Right lobe of liver (tissue), 6 donors: ENCODE data around the gene TBX21. TPM values are rescaled to one million over a fixed set of nuclear protein-coding genes. Genes with fewer than 3 reads are reported as not detected.

Source experiments
- ATAC-seq, 4 donors: fragments of 200-7000 bp; cut with Tn5 transposase; one replicate each; pipeline ENCODE4 v1.9.1; 2020; ENCODE audit warnings: mild to moderate bottlenecking in 4 of 4, moderate library complexity in 4 of 4
- DNase-seq, 3 donors: peaks; one replicate each; pipeline ENCODE4 v3.0.0-alpha.2; 2020
- H3K27ac ChIP-seq, 3 donors: fragments of 200-600 bp; one replicate each; pipeline ENCODE4 v1.8.0; 2022
- H3K27me3 ChIP-seq, 2 donors: fragments of 200-600 bp; one replicate each; pipeline ENCODE4 v1.8.0; 2022
- H3K36me3 ChIP-seq, 4 donors: fragments of 200-600 bp; sonication (generic) in 1 of 4; one replicate each; pipeline versions ENCODE4 v1.5.1 to v1.8.0; 2017 to 2022; ENCODE audit warnings: control low read depth in 1 of 4
- H3K4me1 ChIP-seq, 4 donors: fragments of 200-600 bp; sonication (generic) in 1 of 4; one replicate each; pipeline versions ENCODE4 v1.5.1 to v1.8.0; 2017 to 2022; ENCODE audit warnings: control low read depth in 1 of 4
- H3K4me3 ChIP-seq, 3 donors: fragments of 200-600 bp; one replicate each; pipeline ENCODE4 v1.8.0; 2022
- H3K9me3 ChIP-seq, 4 donors: fragments of 200-600 bp; sonication (generic) in 1 of 4; one replicate each; pipeline versions ENCODE4 v1.5.1 to v1.8.0; 2017 to 2022; ENCODE audit warnings: control low read depth in 1 of 4
- CTCF ChIP-seq, 4 donors: fragments of 200-600 bp in 3 of 4; fragments of 450-650 bp in 1 of 4; IDR thresholded peaks; one replicate each; pipeline versions ENCODE4 v1.5.1 to v1.8.0; 2016 to 2022; ENCODE audit warnings: antibody characterized with exemption in 4 of 4, mild to moderate bottlenecking in 2 of 4
- POLR2A ChIP-seq: fragments of 450-650 bp; IDR thresholded peaks from one replicate; pipeline ENCODE4 v1.6.1; 2017; ENCODE audit warnings: antibody characterized with exemption, mild to moderate bottlenecking
- WGBS: methylation state at CpG from one replicate; pipeline ENCODE4 v1.1.6; 2018; ENCODE audit warnings: low coverage, low lambda C conversion rate; ENCODE audit not compliant: insufficient coverage; ENCODE audit errors: missing lambda C conversion rate; 5-methylcytosine and 5-hydroxymethylcytosine counted together
- intact Hi-C, 2 donors: fragments of 100-400 bp; cut with DNase I; formaldehyde crosslinking; loops; one replicate each; pipeline versions ENCODE4 v1.11.2 to v1.14.1; 2022
- total RNA-seq, 6 experiments: library from RNA; depleted of rRNA in 2 of 6; stranded (reverse); fragments of >200 nt in 2 of 6; fragmentation: NEBNext Ultra II Directional in 3 of 6; extraction: Animal tissue kit (Norgen Biotek cat#: 25700) in 3 of 6; gene quantifications; one replicate each; pipeline versions ENCODE4 v1.1.0 to v1.2.4, GENCODE V29; 2016 to 2023
- donor health status: DM: no; HTN: yes; CAD: no.
- donor health status: DM: no; HTN: no; CAD: no.
- donor health status: DM: no; HTN: no; CAD: no.
- donor health status: DM: no; HTN: yes; CAD: no.
- donor health status: DM: no; HTN: yes; CAD: no.

TBX21 gene
- total RNA-seq, 6 experiments from 2014 or later, result 0.19 to 0.56 (median 0.24) TPM; not detected in 1

GRCh38 chr17:47715669-47716325 is 17.2 kb upstream of the TBX21 start:
- ATAC-seq (no peak), DNase-seq (no peak)
- H3K4me3 ChIP-seq, result no peak overlapping the region
- WGBS, result 38% methylated on average over 5 of the region's 10 CpGs
- intact Hi-C loops, result no loop called here
- TF ChIP-seq POLR2A (no peak), CTCF (IDR thresholded peaks at IDR 0.05) (no peak)
- H3K27me3 ChIP-seq, result peaks cover 0 to 6% of the 10 kb centered on the region in 2 donors
- no peaks in the 10 kb centered on the region for H3K36me3 ChIP-seq
- H3K9me3 ChIP-seq, result no peaks in the 10 kb centered on the region
- H3K27ac ChIP-seq, result no peak overlapping the region
- H3K4me1 ChIP-seq, result peaks cover 0 to 6% (median 0%) of the 10 kb centered on the region in 4 donors

- Histone ChIP-seq H3K36me3 (no peaks in the 10 kb centered on the region), H3K27me3 (peaks cover 0 to 8% of the 10 kb centered on the region in 2 donors), H3K4me1 (peaks cover 0 to 6% (median 0%) of the 10 kb centered on the region in 4 donors), H3K9me3 (no peaks in the 10 kb centered on the region), H3K4me3 (no peak overlapping the region), H3K27ac (no peak overlapping the region)
- DNase-seq (no peak), ATAC-seq (no peak)
- TF ChIP-seq POLR2A (no peak), CTCF (IDR thresholded peaks at IDR 0.05) (no peak)
- WGBS, result 67% methylated on average over 2 of the region's 3 CpGs
- intact Hi-C loops, result no loop called here
Measured at GRCh38 chr17:47716375-47716774, 16.7 kb upstream of the TBX21 start.

GRCh38 chr17:47717261-47717697 is 15.8 kb upstream of the TBX21 start:
- TF ChIP-seq POLR2A (no peak), CTCF (IDR thresholded peaks at IDR 0.05) (peak; percentile 12 to 29 (median 24))
- Histone ChIP-seq H3K9me3 (no peaks in the 10 kb centered on the region), H3K27ac (no peak overlapping the region), H3K36me3 (no peaks in the 10 kb centered on the region), H3K4me1 (peaks cover 0 to under 1% (median 0%) of the 10 kb centered on the region in 4 donors), H3K27me3 (peaks cover 0 to 17% of the 10 kb centered on the region in 2 donors), H3K4me3 (no peak overlapping the region)
- intact Hi-C loops, result no loop called here
- ATAC-seq (peak; percentile 7 to 27 (median 18)), DNase-seq (no peak)
- WGBS, result no CpG with 5 or more reads among the region's 2 CpGs

- TF ChIP-seq CTCF (IDR thresholded peaks at IDR 0.05) (no peak), POLR2A (no peak)
- intact Hi-C loops, result no loop called here
- Histone ChIP-seq H3K9me3 (no peaks in the 10 kb centered on the region), H3K36me3 (no peaks in the 10 kb centered on the region), H3K4me3 (no peak overlapping the region), H3K27ac (no peak overlapping the region), H3K4me1 (no peaks in the 10 kb centered on the region), H3K27me3 (peaks cover 0 to 20% of the 10 kb centered on the region in 2 donors)
- ATAC-seq (no peak), DNase-seq (no peak)
- WGBS, result 20% methylated on average over 8 of the region's 9 CpGs
Measured at GRCh38 chr17:47717979-47718621, 14.9 kb upstream of the TBX21 start.
